Mesothelial cell of epicardium (in vitro differentiated cells): ENCODE data around the gene PSMB2. TPM values are rescaled to one million over a fixed set of nuclear protein-coding genes. Genes with fewer than 3 reads are reported as not detected.

Experiments used
- DNase-seq, 2 experiments: peaks; one replicate each; pipeline ENCODE4 v3.0.0; 2021; ENCODE audit warnings: low spot score in 2 of 2; ENCODE audit not compliant: unreplicated experiment in 2 of 2
- H3K27ac Mint-ChIP-seq: 2 replicates; pipeline ENCODE4 v1.8.0; 2021; ENCODE audit warnings: mixed read lengths
- H3K27me3 Mint-ChIP-seq: 2 replicates; pipeline ENCODE4 v1.8.0; 2021; ENCODE audit warnings: low read depth, mixed read lengths
- H3K36me3 Mint-ChIP-seq: 2 replicates; pipeline ENCODE4 v1.8.0; 2021; ENCODE audit warnings: mixed read lengths
- H3K4me1 Mint-ChIP-seq: 2 replicates; pipeline ENCODE4 v1.8.0; 2021; ENCODE audit warnings: mixed read lengths
- H3K4me3 Mint-ChIP-seq: 2 replicates; pipeline ENCODE4 v1.8.0; 2021; ENCODE audit warnings: mild to moderate bottlenecking, moderate library complexity, mixed read lengths
- H3K9me3 Mint-ChIP-seq: 2 replicates; pipeline ENCODE4 v1.8.0; 2021; ENCODE audit warnings: mixed read lengths
- CTCF ChIP-seq: fragments of 200-600 bp; sonication (generic); IDR thresholded peaks from one replicate; pipeline ENCODE4 v1.5.0; 2021; ENCODE audit warnings: antibody characterized with exemption; ENCODE audit not compliant: unreplicated experiment
- total RNA-seq: library from RNA; stranded (reverse); gene quantifications from 3 replicates; pipeline ENCODE4 v1.2.1, GENCODE V29; 2021

PSMB2 gene
- total RNA-seq, 1 donor from 2014 or later = 61.1 TPM

GRCh38 chr1:35555601-35556477 lies 85.5 kb downstream of the PSMB2 start:
- H3K36me3 Mint-ChIP-seq = peaks cover 5% of the 10 kb centered on the region
- no peaks in the 10 kb centered on the region for H3K27me3 Mint-ChIP-seq

GRCh38 chr1:35555212-35555584 lies 86.1 kb downstream of the PSMB2 start:
- H3K27ac Mint-ChIP-seq = peak overlapping the region; percentile 77
- H3K27me3 Mint-ChIP-seq = no peaks in the 10 kb centered on the region
- H3K4me3 Mint-ChIP-seq = peak overlapping the region; percentile 95
- no peak for DNase-seq
- H3K36me3 Mint-ChIP-seq = peaks cover 5% of the 10 kb centered on the region
- H3K9me3 Mint-ChIP-seq = no peaks in the 10 kb centered on the region
- no peak for TF ChIP-seq CTCF
- peaks cover 35% of the 10 kb centered on the region for H3K4me1 Mint-ChIP-seq

More at GRCh38 chr1:35555601-35556477, 85.5 kb downstream of the PSMB2 start:
- Mint-ChIP-seq H3K4me3 (peak overlapping the region; percentile 95), H3K9me3 (no peaks in the 10 kb centered on the region), H3K27ac (peak overlapping the region; percentile 73), H3K4me1 (peaks cover 35% of the 10 kb centered on the region)
- DNase-seq = no peak
- TF ChIP-seq CTCF = no peak

- H3K36me3 Mint-ChIP-seq = peaks cover 5% of the 10 kb centered on the region
- DNase-seq = no peak
- no peaks in the 10 kb centered on the region for H3K9me3 Mint-ChIP-seq
- TF ChIP-seq CTCF = no peak
- peaks cover 35% of the 10 kb centered on the region for H3K4me1 Mint-ChIP-seq
- H3K27ac Mint-ChIP-seq = peak overlapping the region; percentile 77
- H3K4me3 Mint-ChIP-seq = no peak overlapping the region
- no peaks in the 10 kb centered on the region for H3K27me3 Mint-ChIP-seq
These were observed 86.8 kb downstream of the PSMB2 start for GRCh38 chr1:35554266-35555211.

GRCh38 chr1:35553851-35554250 lies 87.5 kb downstream of the PSMB2 start:
- Mint-ChIP-seq H3K4me1 (peaks cover 35% of the 10 kb centered on the region), H3K4me3 (no peak overlapping the region), H3K27me3 (no peaks in the 10 kb centered on the region), H3K9me3 (no peaks in the 10 kb centered on the region), H3K27ac (peak overlapping the region; percentile 77), H3K36me3 (peaks cover 9% of the 10 kb centered on the region)
- TF ChIP-seq CTCF = no peak
- DNase-seq = no peak

Other genes with a start within 250 kb of the PSMB2 start
- gene KIAA0319L, start 84.1 kb downstream of the PSMB2 start, total RNA-seq = 64.9 to 73.8 TPM (median 72.5 TPM) in 3 replicates
- gene NCDN, start 83.7 kb downstream of the PSMB2 start, total RNA-seq = 26.4 to 27.8 TPM (median 26.6 TPM) in 3 replicates
- gene TFAP2E, start 68.2 kb downstream of the PSMB2 start, total RNA-seq = 2.0 to 2.9 TPM (median 2.4 TPM) in 3 replicates
- gene C1orf216, start 77.4 kb upstream of the PSMB2 start, total RNA-seq = 10.7 to 11.9 TPM (median 11.2 TPM) in 3 replicates
- 10.3 to 12.5 TPM (median 10.5 TPM) in 3 replicates for gene CLSPN, start 128.5 kb upstream of the PSMB2 start, total RNA-seq
- gene AGO4, start 166.5 kb upstream of the PSMB2 start, total RNA-seq = 25.1 to 27.1 TPM (median 26.5 TPM) in 3 replicates
- 50.7 to 53.6 TPM (median 52.5 TPM) in 3 replicates for gene AGO1, start 241.7 kb upstream of the PSMB2 start, total RNA-seq